ENCODE measurements around the gene NDE1.
"Not testable (repeated sequence)": the region's sequence is repeated elsewhere in the genome, so short reads cannot be mapped to it uniquely, and the experiment has no call there.

The NDE1 gene

DNA sequence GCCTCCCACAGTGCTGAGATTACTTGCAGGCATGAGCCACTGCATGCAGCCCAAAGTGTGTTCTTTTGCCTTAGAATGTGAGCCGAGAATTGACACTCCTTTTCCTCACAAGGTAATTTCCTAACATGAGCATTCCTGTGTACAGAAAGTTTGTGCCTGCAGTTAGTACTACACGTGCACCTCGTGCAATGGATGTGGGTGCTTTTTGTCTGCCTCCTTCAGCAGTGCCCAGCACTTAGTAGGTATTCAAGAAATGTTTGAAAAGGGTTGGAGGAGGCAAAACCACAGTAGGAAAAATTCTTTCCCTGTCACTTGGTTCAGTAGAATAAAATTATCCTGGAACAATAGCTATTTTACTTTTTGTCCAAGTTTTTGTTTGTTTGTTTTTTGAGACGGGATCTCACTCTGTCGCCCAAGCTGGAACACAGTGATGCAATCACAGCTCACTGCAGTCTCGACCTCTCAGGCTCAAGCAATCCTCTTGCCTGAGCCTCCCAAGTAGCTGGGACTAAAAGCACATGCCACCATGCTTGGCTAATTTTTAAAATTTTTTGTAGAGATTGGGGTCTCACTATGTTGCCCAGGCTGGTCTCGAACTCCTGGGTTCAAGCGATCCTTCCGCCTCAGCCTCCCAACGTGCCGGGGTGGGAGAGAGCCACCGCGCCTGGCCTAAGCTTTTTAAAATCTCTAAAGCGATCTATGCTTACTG is 2.4 kb downstream of the NDE1 start:
- DNase-seq: no peak

DNA sequence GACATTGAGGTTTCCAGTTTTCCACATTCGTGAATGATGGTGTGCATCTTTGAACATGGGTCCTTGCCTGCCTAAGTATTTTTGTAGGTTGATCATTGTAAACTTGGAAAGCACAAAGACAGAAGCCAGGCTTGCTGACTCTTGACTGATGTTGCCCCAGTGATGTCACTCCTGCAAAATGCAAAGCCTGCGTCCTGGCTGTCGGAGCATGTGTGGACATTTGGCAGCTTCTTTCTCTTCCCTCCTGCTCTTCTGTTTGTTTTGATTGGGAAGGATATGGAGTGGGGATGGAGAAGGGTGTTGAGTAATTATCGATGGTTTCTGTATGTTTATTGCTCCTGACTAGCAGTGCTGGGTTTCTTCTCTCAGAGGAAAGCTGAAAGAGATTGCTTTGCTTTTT is 3.2 kb downstream of the NDE1 start:
- no peak for DNase-seq

DNA sequence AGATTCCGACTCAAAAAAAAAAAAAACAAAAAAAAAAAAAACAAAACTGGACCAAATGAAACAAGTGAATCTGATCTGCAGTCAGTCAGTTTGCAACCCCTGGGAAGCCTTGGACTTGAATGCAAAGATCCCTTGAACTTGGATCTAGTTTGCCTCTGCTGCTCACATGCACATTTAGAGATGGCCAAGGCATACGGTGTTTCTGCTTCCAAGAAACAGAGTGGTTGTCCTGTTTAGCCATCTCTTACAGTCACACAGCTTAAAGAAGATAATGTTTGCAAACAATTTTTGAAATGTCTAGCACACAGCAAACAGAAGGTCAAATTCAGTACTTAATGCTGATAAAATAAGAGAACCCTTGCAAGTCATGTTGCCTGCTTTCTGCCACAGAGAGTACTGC is 4.5 kb downstream of the NDE1 start:
- DNase-seq: no peak

DNA sequence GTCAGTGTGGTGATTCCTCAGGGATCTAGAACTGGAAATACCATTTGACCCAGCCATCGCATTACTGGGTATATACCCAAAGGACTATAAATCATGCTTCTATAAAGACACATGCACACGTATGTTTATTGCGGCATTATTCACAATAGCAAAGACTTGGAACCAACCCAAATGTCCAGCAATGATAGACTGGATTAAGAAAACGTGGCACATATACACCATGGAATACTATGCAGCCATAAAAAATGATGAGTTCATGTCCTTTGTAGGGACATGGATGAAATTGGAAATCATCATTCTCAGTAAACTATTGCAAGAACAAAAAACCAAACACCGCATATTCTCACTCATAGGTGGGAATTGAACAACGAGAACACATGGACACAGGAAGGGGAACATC is 5.5 kb downstream of the NDE1 start:
- not testable (repeated sequence) for DNase-seq

DNA sequence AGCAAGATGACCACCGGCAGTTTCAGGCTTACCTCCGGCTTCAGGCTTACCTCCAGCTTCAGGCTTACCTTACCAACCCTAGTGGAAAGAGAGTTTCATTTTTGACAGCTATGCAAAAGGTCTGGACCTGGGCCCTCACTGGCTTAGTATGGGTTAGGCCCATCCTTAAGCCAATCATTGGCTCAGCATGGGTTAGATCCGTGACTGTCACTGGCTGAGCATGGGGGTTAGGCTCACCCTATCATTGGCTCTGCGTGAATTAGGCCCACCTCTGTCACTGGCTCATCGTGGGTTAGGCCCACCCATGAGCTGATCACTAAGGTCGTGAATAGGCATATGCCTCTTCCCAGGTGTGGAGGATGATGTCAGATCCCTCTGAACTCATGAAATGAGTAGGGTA is 8.1 kb downstream of the NDE1 start:
- no peak for DNase-seq

DNA sequence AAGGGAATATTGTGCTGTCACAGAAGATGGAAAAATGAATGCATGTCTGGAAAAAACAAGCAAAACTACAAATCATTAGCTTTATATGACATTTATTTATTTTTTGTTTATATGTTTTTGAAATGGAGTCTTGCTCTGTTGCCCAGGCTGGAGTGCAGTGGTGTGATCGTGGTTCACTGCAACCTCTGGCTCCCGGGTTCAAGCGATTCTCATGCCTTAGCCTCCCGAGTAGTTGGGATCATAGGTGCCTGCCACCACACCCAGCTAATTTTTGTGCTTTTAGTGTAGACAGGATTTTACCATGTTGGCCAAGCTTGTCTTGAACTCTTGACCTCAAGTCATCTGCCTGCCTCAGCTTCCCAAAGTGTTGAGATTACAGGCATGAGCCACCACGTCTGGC is 8.5 kb downstream of the NDE1 start:
- DNase-seq: no peak

DNA sequence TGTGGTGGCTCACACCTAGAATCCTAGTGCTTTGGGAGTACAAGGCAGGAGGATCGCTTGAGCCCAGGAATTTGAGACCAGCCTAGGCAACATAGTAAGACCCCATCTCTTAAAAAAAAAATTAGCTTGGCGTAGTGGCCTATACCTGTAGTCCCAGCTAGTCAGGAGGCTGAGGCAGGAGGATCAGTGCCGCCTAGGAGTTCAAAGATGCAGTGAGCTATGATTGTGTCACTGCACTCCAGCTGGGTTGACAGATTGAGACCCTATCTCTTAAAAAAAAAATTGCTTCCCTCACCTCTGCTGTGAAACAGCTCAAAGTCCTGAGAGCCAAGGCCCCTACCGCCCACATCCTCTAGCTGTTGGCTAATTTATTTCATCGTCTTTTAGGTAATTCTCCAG is 10.2 kb downstream of the NDE1 start:
- DNase-seq: no peak

DNA sequence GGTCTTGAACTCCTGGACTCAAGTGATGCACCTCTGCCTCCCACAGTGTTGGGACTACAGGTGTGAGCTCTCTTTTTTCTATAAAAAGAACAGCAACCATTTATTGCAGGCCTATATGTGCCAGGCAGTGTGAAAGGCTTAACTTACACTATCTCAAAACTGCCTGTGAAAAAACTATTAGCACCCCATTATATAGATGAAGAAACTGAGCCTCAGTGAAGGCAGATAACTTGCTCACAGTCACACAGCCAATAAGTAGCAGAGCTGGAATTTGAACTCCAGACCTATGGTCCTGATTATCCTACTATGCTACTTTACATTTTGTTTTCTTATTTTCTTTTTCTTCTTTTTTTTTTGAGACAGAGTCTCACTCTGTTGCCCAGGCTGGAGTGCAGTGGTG is 15.1 kb downstream of the NDE1 start:
- no peak for DNase-seq

DNA sequence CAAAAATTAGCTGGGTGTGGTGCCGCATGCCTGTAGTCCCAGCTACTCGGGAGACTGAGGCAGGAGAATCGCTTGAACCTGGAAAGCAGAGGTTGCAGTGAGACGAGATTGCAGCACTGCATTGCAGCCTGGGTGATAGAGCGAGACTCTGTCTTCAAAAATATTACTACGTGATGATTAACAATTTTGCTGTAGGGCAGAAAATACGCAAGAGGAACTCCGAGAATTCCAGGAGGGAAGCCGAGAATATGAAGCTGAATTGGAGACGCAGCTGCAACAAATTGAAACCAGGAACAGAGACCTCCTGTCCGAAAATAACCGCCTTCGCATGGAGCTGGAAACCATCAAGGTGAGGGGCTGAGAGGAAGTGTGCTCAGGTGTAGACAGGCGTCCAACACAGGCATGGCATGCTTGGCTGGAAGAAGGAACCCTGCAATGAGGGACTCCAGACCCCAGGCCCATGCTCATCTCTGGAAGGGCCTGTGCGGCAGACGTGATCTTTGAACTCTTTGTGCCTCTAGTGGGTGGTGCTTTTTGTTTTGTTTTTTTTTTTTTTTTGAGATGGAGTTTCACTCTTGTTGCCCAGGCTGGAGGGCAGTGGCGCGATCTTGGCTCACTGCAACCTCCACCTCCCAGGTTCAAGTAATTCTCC is 17.2 kb downstream of the NDE1 start:
- DNase-seq: no peak

DNA sequence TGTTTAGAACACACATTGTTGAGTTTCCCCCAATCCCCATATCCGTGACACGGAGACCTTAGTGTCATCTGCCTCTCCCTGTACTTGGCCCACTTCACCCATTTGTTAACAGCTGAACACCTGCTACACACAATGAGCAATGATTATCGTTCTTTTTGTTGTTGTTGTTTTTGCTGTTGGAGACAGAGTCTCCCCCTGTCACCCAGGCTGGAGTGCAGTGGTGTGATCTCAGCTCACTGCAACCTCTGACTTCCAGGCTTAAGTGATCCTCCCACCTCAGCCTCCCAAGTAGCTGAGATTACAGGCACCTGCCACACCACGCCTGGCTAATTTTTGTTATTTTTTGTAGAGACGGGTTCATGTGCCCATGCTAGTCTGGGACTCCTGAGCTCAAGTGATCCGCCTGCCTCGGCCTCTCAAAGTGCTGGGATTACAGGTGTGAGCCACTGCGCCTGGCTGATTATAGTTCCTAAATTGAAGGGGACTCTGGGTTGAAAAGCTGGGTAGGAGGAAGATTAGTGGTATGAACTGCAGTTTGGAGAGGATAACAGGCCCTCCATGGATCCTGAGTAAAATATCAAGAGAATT is 21.6 kb downstream of the NDE1 start:
- DNase-seq: no peak

DNA sequence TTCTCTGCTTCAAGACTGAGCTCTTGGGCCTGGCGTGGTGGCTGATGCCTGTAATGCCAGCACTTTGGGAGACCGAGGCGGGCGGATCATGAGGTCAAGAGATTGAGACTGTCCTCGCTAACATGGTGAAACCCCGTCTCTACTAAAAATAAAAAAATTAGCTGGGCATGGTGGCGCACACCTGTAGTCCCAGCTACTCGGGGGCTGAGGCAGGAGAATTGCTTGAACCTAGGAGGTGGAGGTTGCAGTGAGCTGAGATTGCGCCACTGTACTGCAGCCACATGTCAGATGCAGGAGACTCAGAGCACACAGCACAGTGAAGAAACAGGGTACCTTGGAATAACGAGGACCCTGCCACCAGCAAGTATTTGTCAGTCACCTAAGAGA is 22.1 kb downstream of the NDE1 start:
- DNase-seq: not testable (repeated sequence)

DNA sequence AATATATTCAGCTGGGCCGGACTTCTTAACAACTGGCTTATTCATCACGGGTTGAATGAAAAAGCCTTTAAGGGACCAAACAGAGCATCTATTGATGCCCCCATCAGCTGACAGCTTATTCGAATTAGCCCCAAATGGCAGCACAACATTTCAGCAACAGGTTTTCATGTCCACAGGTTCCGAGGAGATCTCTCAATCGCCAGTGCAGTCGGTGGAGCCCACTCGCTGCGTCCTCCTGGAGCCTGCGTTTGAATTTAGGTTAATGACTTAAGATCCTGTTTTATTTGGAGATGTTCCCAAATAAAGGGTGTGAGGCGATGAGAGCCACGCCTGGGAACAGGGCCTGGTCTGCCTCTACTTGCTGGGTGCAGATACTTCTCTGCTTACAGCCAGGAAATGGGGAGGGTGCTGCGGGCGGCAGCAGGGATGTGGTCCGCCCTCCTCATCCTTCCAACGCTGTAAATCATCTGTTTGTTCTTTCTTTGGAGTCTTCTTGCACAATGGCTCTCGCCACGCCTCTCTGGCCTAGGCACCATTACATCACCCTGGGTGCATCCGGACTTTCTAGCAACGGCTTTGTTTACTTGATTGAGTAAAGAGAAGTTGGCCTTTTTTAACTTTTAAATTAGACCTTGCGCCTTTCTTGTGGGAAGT is 22.6 kb downstream of the NDE1 start:
- DNase-seq: peak; percentile 87

DNA sequence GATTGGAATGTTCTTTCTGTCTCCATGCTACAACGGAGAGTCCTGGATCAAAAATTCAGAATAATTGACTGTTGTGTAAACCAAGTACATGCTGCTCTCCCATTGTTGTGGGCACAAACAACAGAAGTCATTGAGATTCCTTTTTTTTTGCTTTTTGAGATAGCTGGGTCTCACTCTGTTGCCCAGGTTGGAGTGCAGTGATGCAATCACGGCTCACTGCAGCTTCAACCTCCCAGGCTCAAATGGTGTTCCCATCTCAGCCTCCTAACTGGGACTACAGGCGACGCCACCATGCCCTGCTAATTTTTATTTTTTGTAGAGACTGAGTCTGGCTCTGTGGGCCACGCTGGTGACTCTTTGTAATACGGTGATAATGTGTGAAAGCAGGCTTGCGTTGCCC is 24.5 kb downstream of the NDE1 start:
- DNase-seq: no peak

DNA sequence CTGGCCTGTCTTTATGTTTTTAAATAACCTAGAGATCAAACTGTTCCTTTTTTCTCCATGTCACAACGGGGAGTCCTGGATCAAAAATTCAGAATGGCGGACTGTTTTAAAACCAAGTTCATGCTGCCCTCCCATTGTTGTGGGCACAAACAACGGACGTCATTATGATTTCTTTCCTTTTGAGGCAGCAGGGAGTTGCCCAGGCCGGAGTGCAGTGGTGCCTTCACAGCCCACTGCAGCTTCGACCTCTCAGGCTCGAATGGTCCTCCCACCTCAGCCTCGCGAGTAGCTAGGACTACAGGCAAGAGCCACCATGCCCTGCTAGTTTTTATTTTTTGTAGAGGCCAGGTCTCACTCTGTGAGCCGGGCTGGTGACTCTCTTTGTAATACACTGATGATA is 26.5 kb downstream of the NDE1 start:
- DNase-seq: no peak

DNA sequence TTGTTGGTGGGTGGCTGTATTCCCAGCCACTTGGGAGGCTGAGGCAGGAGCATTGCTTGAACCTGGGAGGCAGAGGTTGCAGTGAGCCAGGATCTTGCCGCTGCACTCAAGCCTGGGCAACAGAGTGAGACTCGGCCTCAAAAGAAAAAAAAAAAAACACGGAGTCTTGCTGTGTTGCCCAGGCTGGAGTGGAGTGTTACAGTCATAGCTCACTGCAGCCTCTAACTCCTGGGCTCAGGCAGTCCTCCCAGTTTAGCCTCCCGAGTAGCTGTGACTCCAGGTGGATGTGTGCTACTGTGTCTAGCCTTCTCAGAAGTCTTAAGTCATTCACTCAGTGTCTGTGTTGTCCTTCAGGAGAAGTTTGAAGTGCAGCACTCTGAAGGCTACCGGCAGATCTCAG is 27.4 kb downstream of the NDE1 start:
- no peak for DNase-seq

DNA sequence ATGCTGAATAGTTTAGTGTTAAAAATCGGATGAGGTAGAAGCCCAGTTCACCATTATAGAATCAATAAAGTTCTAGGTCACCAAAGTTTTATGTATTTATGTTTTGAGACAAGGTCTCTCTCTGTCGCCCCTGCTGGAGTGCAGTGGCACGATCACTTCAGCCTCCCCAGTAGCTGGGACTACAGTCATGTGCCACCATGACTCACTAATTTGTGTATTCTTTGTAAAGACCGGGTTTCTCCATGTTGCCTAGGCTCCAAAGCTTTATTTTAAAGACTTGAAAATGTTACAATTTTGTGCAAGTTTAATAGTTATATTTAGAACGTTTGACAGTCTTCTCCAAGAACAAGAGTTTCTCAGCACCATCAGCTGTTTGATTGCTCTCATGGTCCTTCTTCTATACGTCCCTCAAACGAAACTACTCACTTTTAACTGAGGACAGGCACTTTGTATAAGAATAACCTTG is 32.1 kb downstream of the NDE1 start:
- DNase-seq: peak; percentile 47 to 57

DNA sequence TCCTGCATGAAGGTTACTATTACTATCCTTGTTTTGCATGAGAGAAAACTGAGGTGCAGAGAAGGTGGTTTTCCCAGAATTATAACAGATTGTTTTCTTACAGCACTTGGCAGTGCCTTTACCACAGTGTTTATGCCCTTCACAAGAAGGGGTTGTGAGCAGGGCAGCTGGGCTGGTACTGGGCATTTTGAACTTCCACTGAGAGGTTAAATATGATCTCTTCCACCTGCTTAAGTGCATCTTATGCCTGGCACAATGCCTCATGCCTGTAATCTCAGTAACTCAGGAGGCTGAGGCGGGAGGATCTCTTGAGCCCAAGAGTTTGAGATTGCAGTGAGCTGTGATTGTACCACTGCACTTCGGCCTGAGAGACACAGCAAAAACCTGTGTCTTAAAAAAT is 36.2 kb downstream of the NDE1 start:
- no peak for DNase-seq

DNA sequence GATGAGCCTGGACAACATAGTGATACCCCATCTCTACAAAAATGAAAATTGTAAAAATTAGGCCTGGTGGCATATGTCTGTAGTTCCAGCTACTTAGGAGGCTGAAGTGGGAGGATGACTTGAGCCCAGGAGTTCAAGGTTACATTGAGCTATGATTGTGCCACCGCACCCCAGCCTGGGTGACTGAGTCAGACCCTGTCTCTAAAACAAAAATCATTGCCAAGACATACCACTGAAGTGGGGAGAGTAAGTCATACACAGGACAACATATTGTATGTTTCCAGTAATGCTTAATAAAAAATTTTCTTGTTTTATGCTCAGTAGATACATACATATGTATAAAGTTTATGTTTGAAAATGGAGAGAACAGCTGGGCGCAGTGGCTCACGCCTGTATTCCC is 39.2 kb downstream of the NDE1 start:
- no peak for DNase-seq

DNA sequence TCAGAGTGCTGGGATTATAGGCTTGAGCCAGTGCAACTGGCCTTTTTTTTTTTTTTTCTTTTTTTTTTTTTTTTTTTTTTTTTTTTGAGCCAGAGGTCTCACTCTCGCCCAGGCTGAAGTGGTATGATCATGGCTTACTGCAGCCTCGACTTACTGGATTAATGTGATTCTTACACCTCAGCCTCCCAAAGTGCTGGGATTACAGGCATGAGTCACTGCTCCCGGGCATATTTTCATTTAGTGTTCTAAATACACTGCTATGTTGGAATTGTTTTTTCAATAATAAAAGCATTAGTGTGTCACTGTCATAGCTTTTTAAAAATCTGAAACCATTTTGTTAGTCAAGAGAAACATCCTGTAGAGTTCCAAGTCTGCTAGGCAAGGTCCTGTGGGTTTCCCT is 40.3 kb downstream of the NDE1 start:
- DNase-seq: no peak

DNA sequence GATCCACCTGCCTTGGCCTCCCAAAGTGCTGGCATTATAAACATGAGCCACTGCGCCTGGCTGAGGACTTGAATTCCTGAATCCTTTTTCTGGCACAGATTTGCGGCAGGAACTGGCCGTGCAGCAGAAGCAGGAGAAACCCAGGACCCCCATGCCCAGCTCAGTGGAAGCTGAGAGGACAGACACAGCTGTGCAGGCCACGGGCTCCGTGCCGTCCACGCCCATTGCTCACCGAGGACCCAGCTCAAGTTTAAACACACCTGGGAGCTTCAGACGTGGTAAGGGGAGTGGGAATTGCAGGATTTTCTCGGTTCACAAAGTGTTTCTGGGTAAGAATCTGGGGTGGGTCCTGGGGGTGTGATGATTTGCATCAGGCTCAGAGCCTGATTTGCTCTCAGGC is 41.0 kb downstream of the NDE1 start:
- DNase-seq: no peak

DNA sequence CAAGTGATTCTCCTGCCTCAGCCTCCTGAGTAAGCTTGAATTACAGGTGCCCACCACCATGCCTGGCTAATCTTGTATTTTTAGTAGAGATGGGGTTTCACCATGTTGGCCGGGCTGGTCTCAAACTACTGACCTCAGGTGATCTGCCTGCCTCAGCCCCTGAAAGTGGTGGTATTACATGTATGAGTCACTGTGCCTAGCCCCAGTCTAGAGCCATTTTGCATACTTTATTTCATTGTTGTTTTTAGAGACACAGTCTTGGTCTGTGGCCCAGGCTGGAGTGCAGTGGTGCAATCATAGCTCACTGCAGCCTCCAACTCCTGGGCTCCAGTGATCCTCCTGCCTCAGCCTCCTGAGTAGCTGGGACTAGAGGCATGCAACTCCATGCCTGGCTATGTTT is 42.5 kb downstream of the NDE1 start:
- not testable (repeated sequence) for DNase-seq

DNA sequence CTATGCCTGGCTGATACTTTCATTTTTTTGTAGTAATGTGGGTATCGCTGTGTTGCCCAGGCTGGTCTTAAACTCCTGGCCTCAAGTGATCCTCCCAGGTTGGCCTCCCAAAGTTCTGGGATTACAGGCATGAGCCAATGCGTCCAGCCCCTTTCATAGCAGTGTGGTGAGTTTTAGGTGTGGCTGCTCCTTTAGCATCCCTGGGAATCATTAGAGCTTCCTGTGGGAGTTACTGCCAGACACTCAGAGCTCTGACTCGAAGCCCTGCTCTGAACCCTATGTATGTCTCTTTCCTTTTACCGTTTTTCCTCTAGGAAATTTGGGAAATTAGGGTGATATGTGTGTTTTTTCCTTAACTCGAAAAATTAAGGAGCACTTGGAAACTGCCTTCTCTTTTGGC is 44.5 kb downstream of the NDE1 start:
- DNase-seq: no peak

DNA sequence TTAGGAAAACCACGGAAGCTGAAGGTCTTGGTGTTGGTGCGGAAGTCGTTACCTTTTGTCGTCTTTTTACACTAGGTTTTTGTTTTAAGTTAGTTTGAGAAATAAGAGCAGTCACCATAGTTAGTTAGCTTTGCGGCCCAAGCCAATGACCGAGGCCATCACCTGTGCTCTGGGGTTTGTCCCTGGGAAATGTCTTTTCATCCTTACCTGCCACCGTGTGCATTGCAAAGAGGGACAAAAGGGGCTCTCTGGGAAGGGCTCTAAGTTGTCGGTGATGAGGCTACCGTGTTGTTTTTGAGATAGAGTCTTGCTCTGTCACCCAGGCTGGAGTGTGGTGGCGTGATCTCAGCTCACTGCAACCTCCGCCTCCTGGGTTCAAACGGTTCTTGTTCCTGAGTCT is 49.8 kb downstream of the NDE1 start:
- DNase-seq: no peak

DNA sequence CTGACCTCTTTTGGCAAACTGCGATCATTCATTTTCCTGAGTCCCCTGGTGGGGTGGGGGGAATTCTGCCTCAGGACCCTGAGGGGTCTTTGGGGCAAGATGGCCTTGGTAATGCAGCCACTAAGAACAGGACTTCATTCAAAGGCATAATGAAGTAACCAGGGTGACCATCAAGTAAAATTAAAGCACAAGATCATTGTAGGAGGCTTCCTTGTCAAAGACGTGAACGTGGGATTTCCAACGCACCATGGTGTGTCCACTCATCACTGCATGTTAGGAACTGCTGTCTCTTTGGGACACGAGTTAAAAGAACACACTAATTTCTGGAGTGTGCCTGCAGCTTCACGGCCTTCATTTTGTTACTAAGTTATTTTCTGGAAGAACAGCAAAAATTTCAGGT is 51.3 kb downstream of the NDE1 start:
- no peak for DNase-seq
